HUDEP-2 (cell line): ENCODE data around the gene CCNQ.

ENCODE experiments used
- DNase-seq, 76 experiments: peaks; one replicate each; lab custom pipeline; 2025; ENCODE audit not compliant: unreplicated experiment in 76 of 76; lab: John Stamatoyannopoulos, UW

CCNQ gene

DNA sequence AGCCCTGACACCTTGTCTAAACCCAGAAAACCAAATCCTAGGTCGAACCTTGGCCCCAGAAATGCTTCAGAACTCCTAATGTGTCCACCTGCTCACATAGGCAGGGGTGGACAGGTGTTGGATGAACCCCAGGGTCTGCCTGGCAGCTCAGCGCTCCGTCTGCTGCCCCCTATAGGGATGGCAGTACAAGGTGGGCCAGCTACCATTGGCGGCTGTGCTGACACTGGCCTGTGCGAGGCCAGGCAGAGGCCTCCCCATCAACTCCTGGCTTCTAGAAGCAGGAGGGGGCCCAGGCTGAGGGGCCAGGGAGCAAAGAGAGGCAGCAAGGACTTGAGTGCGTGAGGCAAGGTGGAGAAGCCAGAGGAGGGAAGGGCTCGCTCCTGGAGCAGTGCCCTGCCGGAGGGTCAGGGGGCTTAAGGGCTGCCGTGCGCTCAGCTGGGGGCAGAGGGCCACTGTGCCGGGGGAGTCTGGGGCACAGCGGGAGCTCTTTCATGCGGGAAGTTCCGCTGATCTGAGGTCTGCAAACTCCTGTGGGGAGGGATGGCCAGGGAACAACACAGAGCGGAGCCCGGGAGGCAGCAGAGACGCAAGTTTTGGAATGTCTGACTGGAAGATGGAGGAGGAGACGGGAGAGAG, 20.6 kb downstream of the CCNQ start:
- no peak for DNase-seq

DNA sequence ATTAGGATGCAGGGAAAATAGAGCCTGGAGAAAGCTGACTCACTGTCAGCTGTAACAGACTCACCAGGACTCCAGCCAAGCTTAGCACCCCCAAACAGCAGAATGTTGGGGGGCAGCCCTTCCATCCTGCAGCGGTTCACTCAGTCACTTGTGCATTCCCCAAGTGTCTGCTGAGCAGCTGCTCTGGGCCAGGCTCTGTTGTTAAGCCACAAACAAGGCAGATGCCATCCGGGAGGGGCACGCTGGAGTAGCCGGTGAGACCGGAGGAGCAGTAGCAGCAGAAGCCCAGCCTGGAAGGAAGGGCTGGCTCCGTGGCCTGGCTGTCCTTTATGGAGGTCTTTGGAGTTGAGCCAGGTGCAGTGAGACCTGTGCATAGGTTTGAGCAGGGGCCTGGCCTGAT, 22.0 kb downstream of the CCNQ start:
- no peak for DNase-seq

DNA sequence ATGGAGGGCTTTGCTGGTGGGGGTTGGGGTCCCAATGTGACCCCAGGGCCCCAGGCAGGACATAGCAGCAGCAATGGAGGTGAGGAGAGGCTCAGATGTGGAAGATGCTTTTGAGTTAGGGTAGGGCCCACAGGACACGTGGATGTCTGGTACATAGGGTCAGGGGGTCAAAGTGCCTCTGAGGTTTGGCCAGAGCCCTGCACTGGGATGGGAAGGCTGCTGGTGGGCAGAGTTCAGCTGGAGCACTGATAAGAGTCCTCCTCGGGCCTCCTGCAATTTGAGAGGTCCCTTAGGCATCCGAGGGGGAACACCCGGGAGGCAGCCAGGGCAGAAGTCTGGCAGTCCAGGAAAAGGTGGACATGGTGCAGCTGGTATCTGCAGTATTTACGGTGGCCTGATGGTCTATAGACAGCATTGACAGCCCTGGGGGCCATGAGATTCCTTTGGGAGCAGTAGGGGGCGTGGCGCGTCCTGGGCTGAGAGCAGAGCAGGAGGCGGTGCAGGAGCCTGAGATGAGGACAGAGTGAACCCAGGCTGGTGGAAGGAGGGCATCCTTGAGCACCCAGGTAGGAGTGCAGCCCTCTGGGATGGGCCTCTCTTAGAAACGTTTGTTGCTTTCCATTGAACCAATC, 22.6 kb downstream of the CCNQ start:
- DNase-seq, result no peak

DNA sequence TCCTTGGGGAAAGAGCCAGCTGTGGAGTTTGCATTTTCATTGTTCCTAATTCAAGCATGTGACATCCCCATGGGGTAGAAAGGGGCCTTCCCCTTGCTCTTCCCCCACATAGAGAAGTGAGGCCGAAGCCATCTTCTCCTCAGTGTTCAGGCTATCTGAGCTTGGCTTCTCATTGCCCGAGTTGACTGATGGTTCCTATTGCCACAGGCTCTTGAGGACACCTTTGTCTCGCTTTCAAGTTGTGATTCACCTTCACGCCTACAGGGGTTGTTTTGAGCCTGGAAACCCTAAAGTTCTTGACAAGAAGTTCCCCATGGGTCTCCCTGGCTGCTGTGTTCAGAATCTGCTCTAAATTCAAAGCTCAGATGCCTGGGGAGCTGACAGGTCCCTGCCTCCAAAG, 25.0 kb downstream of the CCNQ start:
- DNase-seq, result peak in 1 of 76 experiments; percentile 13

DNA sequence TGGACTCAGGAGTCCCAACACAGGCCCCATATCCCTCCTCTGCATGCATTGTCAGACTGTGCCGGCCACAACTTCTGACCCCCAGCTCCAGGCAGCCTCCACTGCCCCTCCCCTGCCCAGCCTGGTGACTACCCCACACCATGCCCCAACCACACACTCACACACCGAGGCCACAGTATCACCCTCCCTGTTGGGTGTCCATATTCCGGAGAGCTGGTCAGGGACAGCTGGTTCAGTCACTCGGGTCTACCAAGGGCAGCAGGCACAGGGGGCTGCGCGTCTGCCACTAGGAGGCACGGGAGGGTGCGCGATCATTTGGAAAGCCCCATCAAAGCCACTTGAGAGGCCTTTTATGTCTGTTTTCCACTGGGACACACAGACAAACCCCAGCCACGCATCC, 26.3 kb downstream of the CCNQ start:
- DNase-seq, result no peak

DNA sequence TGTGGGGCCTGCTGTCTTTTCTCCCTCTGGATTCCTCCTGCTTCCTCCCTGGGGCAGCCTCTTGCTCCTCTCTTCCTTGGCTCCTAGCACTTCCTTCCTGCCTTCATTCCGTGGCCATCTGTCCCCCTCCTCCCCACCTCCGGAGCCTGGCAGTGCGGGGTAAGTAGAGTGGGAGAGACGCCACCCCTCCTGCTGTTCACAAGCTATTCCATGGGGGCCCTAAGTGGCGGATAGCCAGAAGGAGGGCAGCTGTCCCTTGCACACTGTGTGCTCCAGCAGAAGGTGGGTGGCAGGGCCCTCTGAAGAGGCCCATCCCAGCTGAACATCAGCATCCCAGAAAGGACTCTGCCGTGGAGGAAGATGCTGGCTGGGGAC, 27.4 kb downstream of the CCNQ start:
- no peak for DNase-seq

DNA sequence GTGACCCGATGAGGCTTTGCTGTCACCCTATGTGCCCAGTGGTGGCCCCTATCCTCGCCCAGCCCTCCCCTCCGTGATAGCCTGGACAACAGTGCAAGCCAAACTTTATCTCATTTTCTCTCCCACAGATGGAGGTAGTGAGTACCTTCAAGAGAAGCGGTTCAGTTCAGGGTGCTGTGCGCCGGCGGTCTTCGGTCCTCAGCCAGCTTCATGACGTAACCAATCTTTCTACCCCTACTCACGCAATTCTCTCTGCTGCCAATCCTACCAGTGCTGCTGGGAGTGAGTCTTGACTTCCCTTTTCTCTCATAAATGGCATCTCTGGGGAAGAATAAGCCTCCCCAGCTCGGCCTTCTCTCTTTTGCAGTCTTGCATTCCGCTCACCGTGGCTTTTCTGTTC, 29.5 kb downstream of the CCNQ start:
- DNase-seq, result no peak

DNA sequence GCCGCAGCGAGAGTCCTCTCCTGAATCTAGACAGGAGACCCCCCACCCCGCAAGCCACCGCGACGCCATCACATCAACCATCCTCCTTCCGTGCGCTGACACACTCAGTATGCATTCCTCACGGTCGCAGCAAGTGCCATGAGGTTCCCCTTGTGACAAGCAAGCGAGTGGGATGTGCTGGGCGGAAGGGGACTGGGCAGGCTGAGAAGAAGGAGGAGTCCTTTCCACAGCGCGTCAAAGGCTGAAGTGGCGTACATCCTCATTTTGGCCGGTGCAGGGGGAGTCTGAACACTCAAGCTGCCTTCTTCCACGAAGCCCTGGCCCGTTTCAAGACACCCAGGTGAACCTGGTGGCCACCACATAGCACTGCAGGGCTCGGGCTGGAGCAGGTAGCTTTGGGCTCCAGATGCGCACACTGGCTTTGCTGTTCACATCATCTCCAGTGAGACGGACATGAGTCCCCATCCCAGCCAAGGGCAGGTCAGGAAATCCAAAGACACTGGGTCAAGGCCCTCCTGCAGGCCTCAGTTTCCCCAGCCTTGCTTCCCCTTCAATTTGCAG, 30.4 kb downstream of the CCNQ start:
- DNase-seq, result no peak

DNA sequence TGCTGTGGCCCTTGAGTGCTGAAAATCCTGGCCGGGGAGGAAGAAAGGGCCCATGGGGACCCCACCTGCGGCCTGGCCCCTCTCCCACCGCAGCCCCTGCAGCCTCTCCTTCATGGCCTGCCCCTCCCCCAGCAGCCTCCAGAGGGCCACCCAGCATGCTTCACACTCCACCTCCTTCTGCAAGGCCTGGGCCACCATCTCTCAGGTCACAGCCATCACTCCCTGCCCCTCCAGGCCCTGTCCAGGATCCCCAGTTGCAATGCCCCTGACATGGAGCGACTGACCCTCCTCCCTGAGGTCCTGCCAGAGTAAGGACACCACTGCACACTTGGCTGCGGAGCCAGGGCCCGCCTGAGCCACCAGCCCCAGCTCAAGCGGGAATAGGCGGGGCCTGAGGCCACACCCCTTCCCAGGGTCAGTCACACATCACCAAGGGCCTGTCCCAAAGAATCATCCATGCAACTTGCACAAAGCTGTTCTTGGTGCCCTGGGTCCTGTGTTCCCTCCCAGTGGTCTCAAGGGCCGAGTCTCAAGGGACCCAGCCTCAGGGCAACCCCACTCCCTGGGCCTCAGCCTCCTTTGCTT, 32.9 kb downstream of the CCNQ start:
- DNase-seq, result no peak

DNA sequence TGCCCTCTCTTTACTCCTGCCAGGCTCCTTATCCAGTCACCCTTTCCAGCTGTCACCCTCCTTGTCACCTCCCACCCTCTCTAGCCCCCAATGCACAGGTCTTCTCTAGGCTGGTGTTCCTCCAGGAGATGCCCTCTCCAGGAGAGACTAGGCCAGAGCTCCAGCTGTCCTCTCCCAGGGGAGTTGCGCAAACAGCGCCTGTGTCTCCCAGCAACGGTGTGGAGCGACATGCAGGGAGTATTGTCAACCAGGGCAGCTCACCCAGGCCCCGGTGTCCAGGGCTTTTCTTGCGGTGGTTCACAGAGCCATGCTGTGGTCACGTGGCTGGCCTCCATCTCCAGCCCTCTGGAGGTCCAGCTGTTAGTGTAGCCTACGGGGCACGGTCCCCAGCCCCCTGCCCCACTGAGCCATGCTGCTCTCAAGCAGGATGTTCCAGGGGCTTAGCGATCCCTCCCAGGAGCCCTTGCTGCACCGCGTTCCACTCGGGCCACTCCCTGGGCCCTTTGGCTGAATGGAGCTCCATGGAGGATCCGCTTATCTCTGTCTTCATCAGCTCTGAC, 34.8 kb downstream of the CCNQ start:
- no peak for DNase-seq

DNA sequence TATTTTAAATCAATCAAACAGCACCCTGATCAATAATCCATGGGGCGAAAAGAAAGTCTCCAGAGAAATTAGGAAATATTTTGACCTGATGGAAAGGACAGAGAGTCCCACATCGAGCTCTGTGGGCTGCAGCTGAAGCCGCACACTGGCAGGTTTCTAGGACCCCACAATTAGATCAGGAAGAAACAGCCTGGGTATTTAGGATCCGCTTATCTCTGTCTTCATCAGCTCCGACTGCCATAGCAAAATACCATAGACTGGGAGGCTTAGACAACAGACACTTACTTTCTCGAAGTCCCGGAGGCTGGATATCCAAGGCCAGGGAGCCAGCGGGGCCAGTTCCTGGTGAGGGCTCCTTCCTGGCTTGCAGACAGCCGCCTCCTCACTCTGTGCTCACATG, 36.4 kb downstream of the CCNQ start:
- no peak for DNase-seq

DNA sequence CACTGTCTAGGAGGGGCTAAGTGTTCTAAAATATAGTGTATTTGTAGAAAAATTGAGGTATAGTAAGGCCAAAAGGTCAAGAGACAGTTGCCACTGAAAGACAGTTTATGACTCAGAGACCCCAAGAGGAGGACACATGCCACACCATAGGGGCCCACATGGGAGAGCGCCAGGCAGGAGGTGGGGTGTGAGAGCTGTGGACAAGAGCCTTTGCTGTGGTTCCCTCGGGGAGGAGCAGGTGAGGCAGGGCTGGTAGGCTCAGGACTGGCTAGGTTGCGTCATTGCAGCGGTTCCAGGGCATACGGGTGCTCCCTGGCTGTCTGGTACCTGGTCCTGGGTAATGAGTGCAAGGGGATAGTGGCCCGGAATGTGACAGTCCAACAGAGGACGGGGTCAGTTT, 37.6 kb downstream of the CCNQ start:
- DNase-seq, result no peak

DNA sequence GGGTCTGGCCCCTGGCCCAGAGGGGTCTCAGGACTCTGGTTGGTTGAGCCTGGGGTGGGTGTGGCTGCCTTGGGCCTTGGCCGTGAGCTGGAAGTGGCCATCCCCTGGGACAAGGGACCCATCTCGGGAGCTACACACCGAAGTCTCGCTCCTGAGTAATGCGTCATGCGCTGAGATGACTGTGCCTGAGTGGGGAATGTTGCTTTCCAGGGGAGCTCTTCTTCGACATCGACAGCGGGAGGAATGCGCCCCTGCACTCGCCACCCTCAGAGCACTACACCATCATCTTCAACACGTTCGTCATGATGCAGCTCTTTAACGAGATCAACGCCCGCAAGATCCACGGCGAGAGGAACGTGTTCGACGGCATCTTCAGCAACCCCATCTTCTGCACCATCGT, 38.5 kb downstream of the CCNQ start:
- DNase-seq, result no peak

DNA sequence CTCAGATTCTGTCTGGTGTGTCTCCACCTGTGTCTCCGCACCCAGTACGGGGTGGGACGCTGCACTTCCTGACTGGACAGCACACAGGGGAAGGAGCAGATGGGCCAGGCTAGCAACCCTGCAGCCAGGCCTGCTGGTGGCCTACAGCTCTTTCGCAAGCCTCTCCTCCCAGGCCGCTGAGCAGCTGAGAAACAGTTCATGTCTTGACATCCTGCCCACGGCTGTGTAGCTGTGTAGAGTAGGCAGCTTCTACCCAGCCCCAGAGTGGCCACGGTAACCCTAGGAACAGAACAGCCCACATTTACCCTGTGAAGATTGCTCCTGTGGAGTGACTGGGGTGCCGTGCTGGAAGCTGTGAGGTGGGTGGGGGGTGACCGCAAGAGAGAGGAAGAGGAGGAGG, 38.9 kb downstream of the CCNQ start:
- no peak for DNase-seq

DNA sequence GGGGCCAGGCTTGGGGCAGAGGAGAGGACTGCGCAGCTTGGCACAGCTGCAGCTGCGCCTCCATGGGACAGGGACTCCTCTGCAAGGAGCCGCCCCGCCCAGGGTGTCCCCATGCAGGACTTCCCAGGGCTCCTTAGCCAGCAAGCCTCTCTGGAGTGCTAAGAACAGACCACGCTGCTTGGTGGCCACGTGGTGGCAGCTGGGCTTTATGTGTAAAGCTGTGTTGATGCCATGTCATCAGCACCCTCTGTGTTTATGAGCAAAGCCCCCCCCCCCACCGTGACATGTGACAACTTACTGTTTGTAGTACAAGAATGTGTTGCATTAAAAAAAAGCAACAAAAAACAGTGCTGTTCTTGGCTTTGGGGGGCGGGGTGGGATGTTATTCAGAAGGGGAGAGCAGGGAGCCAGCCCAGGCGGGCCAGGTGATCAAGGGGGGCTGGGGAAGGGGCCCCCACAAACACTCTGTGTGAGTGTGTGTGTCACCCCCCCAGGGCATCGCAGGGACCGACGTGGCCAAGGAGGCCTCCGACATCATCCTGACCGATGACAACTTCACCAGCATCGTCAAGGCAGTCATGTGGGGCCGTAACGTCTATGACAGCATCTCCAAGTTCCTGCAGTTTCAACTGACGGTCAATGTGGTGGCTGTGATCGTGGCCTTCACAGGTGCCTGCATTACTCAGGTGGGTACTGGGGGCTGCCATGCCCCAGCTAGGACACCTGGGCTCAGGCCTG, 41.2 kb downstream of the CCNQ start:
- DNase-seq, result no peak

DNA sequence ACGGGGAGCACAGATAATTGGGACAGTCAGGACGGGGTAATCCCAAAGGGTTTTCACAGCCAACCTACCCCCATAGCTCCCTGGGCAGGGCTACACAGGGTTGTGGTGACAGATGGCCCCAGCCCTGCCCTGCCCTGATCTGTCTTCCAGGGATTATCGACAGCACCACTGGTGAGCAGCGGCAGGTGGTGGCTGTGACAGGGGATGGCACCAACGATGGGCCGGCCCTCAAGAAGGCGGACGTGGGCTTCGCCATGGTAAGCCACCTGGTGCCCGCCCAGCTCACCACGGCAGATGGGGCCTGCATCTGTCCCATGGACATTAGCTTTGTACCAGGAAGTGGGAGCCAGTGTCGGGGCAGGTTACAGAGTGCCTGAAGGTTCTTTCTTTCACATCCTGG, 42.2 kb downstream of the CCNQ start:
- no peak for DNase-seq

DNA sequence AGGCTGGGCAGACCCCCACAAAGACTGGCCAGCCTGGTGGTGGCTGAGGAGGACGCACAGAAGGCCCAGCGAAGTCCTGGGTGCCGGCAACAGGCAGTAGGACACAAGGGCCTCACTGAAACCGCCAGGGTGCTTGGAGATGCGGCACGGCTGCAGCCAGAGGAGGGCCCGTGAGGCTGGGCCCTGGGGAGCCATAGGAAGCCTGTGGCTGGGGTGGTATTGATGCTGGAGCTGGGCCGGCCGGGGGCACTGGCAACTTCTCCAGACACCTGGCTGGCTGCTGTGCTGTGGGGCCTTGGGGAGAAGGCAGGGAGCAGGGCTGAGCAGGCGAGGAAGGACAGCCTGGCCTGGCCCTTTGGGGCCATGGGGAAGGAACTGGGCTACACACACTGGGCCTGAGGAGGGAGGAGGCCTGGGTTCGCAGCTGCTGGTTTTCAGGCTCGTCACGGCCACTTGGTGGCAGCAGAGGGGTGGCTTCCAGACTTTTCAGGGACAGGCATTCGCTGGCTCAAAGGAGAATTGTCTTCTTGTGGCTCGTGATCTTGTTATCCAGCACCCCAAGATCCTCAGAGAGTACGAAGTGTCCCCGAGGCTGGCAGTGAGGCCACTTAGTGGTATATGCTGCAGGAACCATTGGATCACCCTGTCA, 44.3 kb downstream of the CCNQ start:
- DNase-seq, result peak in 50 of 76 experiments; percentile 0 to 53 (median 14)

DNA sequence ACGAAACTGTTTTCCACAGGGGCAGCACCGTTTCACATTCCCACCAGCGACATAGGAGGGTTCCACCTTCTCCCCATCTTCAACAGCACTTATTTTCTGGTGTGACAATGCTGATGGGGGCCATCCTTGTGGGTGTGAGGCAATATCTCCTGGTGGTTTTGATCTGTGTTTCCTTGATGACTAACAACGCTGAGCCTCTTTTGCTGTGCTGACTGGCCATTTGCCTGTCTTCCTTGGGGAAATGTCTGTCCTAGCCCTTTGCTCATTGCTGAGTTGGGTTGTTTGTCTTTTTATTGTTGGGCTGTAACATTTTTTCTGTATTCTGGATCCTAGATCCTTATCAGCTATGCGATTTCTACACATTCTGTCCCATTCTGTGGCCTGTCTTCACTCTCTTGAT, 47.8 kb downstream of the CCNQ start:
- DNase-seq, result no peak

DNA sequence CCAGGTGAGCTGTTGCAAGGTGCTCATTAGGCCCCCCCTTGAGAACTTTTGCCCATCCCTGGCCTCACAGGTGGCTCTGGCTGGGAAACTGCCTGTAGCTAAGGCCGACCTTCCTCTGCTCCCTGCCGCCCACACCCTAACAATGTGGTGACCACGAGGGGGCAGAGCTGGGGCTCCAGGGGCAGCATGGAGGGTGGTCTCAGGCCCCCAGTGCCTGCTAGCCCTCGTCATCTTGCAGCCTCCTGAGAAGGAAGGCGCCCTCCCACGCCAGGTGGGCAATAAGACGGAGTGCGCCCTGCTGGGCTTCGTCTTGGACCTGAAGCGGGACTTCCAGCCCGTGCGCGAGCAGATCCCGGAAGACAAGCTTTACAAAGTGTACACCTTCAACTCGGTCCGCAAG, 49.1 kb downstream of the CCNQ start:
- DNase-seq, result no peak

DNA sequence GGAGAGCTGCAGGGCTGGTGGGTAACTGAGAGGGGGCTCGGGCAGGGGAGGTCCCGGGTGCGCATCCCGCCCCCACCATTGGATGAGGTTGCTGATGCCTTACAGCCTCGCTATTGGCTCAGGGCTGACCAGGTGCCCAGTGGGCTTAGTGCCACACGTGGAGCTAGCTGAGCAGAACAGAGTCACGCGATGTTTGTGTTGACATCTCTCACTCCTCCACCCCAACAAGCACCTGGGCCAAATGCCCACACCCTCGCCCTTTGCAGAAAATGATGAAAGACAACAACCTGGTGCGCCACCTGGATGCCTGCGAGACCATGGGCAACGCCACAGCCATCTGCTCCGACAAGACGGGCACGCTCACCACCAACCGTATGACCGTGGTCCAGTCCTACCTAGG, 49.7 kb downstream of the CCNQ start:
- no peak for DNase-seq

DNA sequence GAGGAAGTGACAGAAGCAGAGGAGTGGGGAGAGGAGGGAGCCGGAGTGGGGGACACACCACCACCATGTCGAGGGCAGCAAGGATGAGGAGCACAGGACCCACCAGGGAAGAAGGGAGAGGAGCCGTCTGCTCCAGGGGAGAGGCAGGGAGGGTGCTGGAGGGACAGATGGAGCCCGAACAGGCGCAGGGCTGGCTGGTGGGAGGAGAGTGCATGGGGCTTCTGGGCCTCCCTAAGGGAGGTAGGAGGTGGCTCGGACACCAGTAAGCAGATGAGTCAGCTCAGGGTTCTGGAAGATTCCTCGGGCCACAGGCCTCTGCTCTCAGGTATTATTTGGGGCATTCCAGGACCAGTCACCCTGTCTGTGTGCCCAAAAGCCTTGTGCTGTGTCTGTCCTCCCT, 51.7 kb downstream of the CCNQ start:
- DNase-seq, result no peak
